GM18858 (cell line): ENCODE results near the gene RGL1.

Source experiments
- ATAC-seq: cut with Tn5 transposase; IDR thresholded peaks from one replicate; pipeline ENCODE4 v1.9.1; 2021; ENCODE audit not compliant: unreplicated experiment

The RGL1 gene

DNA sequence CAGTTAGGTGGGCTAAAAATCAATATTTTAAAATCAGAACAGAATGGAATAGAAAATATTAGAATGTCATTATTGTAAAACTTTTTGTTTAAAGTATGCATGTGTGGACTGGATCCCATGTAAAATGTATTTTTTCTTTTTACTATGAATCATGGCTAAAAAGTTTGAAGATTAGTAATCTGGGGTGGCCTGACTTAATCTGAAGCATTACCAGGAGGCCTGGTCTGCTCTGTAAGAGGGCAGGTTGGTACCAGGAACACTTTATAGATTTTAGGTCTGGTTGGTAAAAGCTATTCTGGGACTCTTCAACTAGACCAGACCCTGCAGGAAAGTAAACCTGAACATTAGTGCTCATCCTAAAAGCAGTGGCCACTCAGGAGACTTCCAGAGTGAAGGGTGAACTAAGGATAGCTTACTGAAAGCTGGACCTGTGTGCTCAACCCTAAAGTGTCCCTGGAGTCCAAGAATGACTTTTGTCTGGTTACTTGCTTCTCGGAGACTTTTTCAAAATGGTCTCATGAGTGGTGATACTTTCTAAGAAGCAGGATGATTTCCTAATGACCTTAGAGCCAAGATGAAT, 16.5 kb downstream of the RGL1 start:
- ATAC-seq = no peak

GRCh38 chr1:183821889-183822611, 17.1 kb downstream of the RGL1 start:
- no peak for ATAC-seq

DNA sequence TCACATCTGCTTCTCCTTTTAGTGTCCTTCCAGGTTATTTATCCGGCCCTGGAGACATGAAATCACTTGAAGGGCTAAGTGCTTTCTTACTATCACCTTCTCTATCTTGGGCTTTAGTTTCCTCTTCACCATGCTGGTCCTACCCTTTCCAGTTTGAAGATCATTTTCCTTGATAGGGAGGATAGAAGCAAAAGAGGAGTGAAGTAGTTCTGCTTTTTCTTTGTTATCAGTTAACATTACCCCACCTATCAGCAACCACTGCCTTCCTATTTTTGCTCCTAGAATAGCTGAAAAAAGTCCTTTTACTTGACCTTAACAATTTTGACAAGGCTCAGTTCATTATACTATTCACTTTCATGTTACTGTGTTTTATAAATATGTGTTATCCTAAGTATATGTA, 19.4 kb downstream of the RGL1 start:
- no peak for ATAC-seq

DNA sequence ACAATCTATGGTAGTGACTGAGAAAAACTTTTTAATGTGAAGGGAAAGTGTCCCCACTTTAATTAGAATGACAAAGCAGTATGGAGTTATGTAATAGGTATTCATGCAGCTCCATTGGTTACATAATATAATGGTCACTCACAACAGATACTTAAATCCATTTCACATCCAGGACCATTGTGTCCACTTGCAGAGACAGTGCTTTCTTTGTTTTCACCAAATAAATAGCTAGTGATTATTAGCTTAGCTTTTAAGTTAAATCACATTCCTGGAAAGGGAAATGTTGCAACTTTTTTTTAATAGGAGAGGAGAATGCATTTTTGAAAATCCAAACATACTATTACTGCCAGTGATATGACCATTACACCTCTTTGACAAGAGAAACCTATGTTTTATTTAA, 22.9 kb downstream of the RGL1 start:
- no peak for ATAC-seq

DNA sequence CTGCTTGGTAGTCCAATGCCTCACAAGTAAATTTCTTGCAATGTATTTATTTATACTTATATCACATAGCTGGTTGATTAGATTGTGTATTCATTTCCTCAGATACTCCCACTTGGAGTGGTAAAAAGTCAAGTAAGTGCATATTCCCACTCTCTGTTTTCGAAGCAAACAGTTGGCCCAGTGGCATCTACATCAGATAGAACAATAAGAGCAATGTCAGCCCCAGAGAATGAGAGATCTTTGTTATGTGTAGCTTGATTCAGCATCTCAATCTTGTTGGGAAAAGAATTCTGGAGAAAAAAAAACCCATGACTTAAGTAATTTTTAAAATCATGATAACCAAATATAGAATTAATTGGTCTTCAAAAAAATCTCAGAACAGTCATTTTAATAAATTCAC, 25.5 kb downstream of the RGL1 start:
- ATAC-seq = no peak

- no peak for ATAC-seq
These were observed 26.4 kb downstream of the RGL1 start for GRCh38 chr1:183831311-183831710.

GRCh38 chr1:183832459-183832858, 27.5 kb downstream of the RGL1 start:
- ATAC-seq = no peak

DNA sequence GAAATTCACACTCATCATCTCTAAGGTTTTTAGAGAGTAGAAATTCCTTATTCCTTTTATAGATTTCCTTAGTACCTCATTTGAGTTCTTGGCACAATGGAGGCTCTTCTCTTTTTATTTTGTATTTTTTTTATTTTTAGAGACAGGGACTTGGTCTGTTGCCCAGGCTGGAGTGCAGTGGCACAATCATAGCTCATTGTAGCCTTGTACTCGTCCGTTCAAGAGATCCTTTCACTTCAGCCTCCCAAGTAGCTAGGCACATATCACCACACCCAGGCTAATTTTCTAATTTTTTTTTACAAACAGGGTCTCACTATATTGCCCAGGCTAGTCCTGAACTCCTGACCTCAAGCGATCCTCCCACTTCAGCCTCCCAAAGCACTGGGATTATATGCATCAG, 29.6 kb downstream of the RGL1 start:
- ATAC-seq = no peak

DNA sequence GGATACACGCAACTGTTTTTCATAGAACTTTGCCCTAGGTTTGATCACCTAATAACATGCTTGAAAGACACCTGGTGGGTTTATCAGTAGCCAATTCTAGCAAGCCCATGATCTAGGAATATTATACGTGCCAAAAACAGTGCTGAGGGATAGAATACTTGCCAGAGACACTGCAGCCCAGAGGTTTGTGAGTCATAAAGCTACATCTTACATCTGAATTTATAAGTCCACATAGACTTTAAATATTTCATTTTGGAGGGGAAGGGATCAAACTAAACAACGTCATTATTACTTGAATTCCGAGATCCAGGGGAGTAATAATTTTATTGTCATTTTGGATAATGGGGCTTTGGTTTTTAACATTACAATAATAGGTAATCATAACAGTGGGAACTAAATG, 31.7 kb downstream of the RGL1 start:
- ATAC-seq = no peak

- ATAC-seq = no peak
These were observed 32.1 kb downstream of the RGL1 start for GRCh38 chr1:183837062-183837461.

DNA sequence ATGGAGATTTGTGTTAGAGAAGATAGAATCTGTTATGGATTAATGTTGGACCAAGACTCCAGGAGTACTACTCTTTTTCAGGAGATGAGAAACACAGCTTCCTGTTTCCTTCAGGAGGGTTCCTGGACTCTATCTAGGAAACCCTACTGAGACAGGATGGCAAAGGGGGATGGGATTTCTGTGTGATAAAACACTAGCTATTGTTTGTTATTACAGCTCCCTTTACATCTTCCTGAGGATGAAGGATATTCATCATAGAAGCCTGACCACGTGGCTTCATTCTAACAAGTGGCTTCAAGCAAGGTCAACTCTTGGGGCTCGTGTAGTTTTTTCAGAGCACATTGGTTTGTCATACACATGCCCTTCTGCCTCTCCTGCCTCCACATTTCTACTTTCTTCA, 33.3 kb downstream of the RGL1 start:
- no peak for ATAC-seq

DNA sequence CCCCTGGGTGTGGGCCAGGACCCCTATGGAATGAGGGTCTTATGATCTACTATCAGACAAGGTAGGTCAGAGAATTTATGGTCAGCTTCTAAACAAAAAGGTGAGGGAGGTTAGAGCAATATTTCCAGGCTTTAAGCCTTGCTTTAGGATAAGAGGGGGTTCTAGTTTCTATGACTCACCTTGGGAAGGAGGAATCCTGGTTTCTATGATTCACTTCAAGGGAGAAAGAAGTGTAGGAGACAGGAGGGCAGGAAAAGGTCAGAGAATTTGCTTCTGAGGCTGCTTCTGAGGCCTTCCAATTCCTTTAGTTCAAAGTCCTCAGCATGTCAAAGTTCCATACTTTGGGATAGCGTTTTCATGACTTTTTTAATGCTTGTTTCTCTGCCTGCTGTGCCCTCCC, 35.2 kb downstream of the RGL1 start:
- ATAC-seq = no peak

- ATAC-seq = peak; percentile 46
These were observed 36.6 kb downstream of the RGL1 start for GRCh38 chr1:183841550-183841949.

- ATAC-seq = peak; percentile 84
These were observed 37.3 kb downstream of the RGL1 start for GRCh38 chr1:183841950-183842794.

DNA sequence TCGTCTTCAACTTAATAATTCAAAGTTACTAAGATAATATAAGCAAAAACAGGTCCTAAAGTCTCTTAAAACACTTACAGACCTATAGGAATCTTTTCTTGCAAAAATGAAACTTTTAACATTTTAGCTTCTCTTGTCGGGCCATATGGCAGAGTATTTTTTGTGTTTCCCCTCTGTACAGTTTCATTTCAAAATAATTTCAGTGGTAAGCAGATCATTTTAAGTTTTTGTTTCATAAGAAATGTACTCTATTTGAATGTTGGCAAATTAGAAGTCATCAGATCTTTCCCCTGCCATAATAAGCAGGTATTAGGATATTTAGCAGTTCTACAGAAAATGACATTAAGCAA, 37.9 kb downstream of the RGL1 start:
- ATAC-seq = peak; percentile 23

- no peak for ATAC-seq
These were observed 39.9 kb downstream of the RGL1 start for GRCh38 chr1:183844806-183845205.

GRCh38 chr1:183845681-183846080, 40.8 kb downstream of the RGL1 start:
- ATAC-seq = no peak

DNA sequence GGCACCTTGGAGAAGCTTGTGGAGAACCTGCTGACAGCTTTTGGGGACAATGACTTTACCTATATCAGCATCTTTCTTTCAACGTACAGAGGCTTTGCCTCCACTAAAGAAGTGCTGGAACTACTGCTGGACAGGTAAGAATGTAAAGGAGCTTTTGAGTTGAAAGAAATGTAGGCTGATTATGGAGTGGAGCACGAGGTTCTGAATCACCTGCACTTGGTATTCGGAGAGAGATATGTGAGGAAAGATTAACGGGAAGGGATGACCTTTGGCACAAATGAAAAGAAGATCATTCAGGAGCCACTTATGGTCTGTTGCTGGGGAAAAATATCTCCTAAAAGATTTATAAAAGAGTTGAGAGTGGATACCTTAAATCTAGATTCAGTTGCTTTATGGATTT, 42.7 kb downstream of the RGL1 start:
- no peak for ATAC-seq

DNA sequence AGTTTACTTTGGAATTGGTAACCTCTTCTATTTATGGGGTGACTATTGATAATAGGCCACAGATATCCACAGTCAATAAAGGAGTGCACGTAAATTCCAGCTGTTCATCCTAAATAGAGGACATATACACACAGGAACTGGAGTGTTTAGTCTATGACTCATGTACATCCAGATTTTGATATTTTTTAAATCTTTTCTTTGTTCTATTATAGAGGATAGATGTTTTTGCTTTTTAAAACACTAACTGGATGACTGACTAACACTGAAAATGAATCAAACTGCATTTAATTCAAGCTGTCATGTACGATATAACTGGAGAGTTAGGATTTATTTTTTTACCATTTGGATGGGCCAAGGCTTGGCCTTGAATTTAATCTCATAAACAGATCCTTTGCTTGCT, 45.9 kb downstream of the RGL1 start:
- ATAC-seq = no peak

- ATAC-seq = no peak
These were observed 54.2 kb downstream of the RGL1 start for GRCh38 chr1:183859119-183859518.

- ATAC-seq = no peak
These were observed 54.9 kb downstream of the RGL1 start for GRCh38 chr1:183859831-183860230.

GRCh38 chr1:183862967-183863366, 58.0 kb downstream of the RGL1 start:
- no peak for ATAC-seq
